Testis (tissue), 3 donors: ENCODE data around the gene ITGA11. TPM values are rescaled to one million over a fixed set of nuclear protein-coding genes. Genes with fewer than 3 reads are reported as not detected.

ENCODE experiments used
- DNase-seq: peaks from one replicate; pipeline ENCODE4 v3.0.0-alpha.2; 2019
- H3K27ac ChIP-seq, 2 donors: fragments of 200-600 bp; sonication (generic); one replicate each; pipeline ENCODE4 v1.5.1; 2019
- H3K27me3 ChIP-seq: fragments of 200-600 bp; sonication (generic); one replicate; pipeline ENCODE4 v1.5.1; 2019
- H3K36me3 ChIP-seq: fragments of 200-600 bp; sonication (generic); one replicate; pipeline ENCODE4 v1.5.1; 2017; ENCODE audit warnings: low read depth; ENCODE audit errors: missing control alignments
- H3K4me1 ChIP-seq: fragments of 200-600 bp; sonication (generic); one replicate; pipeline ENCODE4 v1.5.1; 2019
- H3K4me3 ChIP-seq, 2 donors: fragments of 200-600 bp; sonication (generic); one replicate each; pipeline ENCODE4 v1.5.1; 2017 to 2019
- H3K9me3 ChIP-seq: fragments of 200-600 bp; sonication (generic); one replicate; pipeline ENCODE4 v1.5.1; 2017
- POLR2A ChIP-seq: fragments of 450-650 bp; IDR thresholded peaks from one replicate; pipeline ENCODE4 v1.6.1; 2017; ENCODE audit warnings: antibody characterized with exemption, mild to moderate bottlenecking, moderate library complexity
- WGBS, 2 donors: methylation state at CpG; one replicate each; pipeline ENCODE4 v1.1.5; 2018; 5-methylcytosine and 5-hydroxymethylcytosine counted together
- intact Hi-C: fragments of 100-400 bp; cut with DNase I; formaldehyde crosslinking; loops from one replicate; pipeline ENCODE4 v1.15.1; 2023; ENCODE audit warnings: low total_unique reads
- polyA plus RNA-seq: library from polyadenylated mRNA; stranded (reverse); fragments of 350-450 nt; fragmentation: Illumina TruSeq; extraction: RNeasy Lipid Tissue Mini Kit (QIAGEN cat#74804); gene quantifications from one replicate; pipeline ENCODE4 v1.2.3, GENCODE V29; 2014; ENCODE audit warnings: low read depth, low replicate concordance; ENCODE audit not compliant: insufficient read depth
- total RNA-seq, 2 donors: library from RNA; depleted of rRNA; stranded (reverse); fragments of >200 nt; gene quantifications; one replicate each; pipeline ENCODE4 v1.2.3, GENCODE V29; 2016
- TF ChIP-seq, protein P1 (sequence below), 3 experiments: fragments of 450-650 bp in 2 of 3; fragments of 200-600 bp in 1 of 3; sonication (generic) in 1 of 3; IDR thresholded peaks; one replicate each; pipeline ENCODE4 v1.5.1; 2016 to 2019; ENCODE audit warnings: antibody characterized with exemption in 3 of 3, mild to moderate bottlenecking in 2 of 3, moderate library complexity in 1 of 3

The ITGA11 gene
- total and polyA plus RNA-seq, 3 donors from 2014 or later: 4.3 to 6.6 (median 5.6) TPM

- TF ChIP-seq, protein P1, sequence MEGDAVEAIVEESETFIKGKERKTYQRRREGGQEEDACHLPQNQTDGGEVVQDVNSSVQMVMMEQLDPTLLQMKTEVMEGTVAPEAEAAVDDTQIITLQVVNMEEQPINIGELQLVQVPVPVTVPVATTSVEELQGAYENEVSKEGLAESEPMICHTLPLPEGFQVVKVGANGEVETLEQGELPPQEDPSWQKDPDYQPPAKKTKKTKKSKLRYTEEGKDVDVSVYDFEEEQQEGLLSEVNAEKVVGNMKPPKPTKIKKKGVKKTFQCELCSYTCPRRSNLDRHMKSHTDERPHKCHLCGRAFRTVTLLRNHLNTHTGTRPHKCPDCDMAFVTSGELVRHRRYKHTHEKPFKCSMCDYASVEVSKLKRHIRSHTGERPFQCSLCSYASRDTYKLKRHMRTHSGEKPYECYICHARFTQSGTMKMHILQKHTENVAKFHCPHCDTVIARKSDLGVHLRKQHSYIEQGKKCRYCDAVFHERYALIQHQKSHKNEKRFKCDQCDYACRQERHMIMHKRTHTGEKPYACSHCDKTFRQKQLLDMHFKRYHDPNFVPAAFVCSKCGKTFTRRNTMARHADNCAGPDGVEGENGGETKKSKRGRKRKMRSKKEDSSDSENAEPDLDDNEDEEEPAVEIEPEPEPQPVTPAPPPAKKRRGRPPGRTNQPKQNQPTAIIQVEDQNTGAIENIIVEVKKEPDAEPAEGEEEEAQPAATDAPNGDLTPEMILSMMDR (IDR thresholded peaks at IDR 0.05): no peak
- no peak for TF ChIP-seq POLR2A
- no peaks in the 10 kb centered on the region for H3K36me3 ChIP-seq
- no peaks in the 10 kb centered on the region for H3K27me3 ChIP-seq
- no peaks in the 10 kb centered on the region for H3K9me3 ChIP-seq
- no peak for DNase-seq
- no peak overlapping the region for H3K27ac ChIP-seq
- intact Hi-C loops: no loop called here
- WGBS, 2 donors: 92 to 97% methylated on average over 2 of the region's 2 CpGs
- no peaks in the 10 kb centered on the region for H3K4me1 ChIP-seq
- H3K4me3 ChIP-seq: no peak overlapping the region
These were observed 3.5 kb downstream of the ITGA11 start for GRCh38 chr15:68428431-68428940.

DNA sequence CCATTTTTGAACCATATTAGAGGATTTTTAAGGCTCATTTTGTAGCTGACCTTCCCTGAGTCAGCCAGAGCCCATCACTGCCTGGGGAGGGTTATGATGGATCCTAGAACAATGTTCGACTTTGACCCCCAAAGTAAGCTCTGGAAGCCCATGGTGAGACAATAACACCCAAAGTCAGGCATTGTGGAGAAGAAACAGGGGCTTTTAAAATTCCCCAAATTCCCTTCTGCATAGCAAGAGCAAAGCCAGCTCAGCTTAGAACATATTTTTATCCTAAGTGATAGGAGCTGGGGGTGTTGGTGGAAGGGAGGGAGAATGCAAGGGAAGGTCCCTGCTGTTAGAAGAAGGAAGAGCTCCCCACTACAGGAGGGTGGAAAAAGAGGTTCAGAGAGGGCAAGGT, 4.0 kb downstream of the ITGA11 start:
- no peaks in the 10 kb centered on the region for H3K4me1 ChIP-seq
- intact Hi-C loops: no loop called here
- TF ChIP-seq, protein P1 (IDR thresholded peaks at IDR 0.05): no peak
- no peak for TF ChIP-seq POLR2A
- H3K36me3 ChIP-seq: no peaks in the 10 kb centered on the region
- WGBS, 2 donors: 89% methylated on average over 1 of the region's 1 CpG
- no peak overlapping the region for H3K4me3 ChIP-seq
- DNase-seq: no peak
- H3K9me3 ChIP-seq: no peaks in the 10 kb centered on the region
- H3K27ac ChIP-seq: no peak overlapping the region
- no peaks in the 10 kb centered on the region for H3K27me3 ChIP-seq

DNA sequence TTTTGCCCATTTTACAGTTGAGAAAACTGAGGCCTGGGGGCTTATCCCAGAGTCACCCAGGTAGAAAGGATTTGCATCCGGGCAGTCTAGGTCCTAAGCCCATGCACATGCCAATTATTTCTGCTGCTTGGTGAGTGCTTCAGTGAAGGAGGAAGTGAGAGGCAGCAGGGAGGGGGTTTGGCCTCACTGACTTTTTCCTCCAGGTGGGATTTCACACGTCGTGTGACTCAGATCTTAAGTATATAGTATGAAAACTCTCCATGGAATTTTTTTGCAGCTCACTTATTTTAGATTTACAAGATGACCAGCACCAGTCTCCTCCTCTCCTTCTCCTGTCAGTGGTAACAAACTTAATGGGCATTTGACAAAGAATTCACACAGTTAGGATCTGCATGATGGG, 4.6 kb downstream of the ITGA11 start:
- H3K4me3 ChIP-seq: no peak overlapping the region
- no peaks in the 10 kb centered on the region for H3K27me3 ChIP-seq
- no peaks in the 10 kb centered on the region for H3K9me3 ChIP-seq
- WGBS, 2 donors: 78 to 81% methylated on average over 3 of the region's 3 CpGs
- no peak overlapping the region for H3K27ac ChIP-seq
- intact Hi-C loops: no loop called here
- TF ChIP-seq, protein P1 (IDR thresholded peaks at IDR 0.05): no peak
- no peak for TF ChIP-seq POLR2A
- no peak for DNase-seq
- no peaks in the 10 kb centered on the region for H3K36me3 ChIP-seq
- H3K4me1 ChIP-seq: no peaks in the 10 kb centered on the region

DNA sequence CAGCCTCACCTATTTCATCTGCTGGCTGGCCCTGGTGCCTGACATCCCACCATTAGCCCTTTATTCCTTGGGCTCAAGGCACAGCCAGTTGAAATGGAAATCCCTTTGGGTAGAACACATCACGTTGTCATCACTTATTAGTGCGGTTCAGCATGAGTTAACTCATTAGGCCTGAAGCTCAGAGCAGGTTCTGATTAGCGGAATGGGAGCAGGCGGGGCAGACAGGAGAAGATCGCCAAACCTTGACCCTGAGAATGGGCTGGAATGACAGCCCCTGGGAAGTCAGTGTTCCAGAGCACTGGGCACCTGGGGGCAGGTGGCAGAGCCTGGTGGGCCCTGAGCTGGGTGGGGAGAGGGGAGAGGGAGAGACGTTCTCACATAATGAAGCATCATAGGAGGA, 5.8 kb downstream of the ITGA11 start:
- intact Hi-C loops: no loop called here
- DNase-seq: no peak
- WGBS, 2 donors: 88 to 89% methylated on average over 6 of the region's 6 CpGs

More for the DNA sequence above, 5.8 kb downstream of the ITGA11 start:
- Histone ChIP-seq H3K27ac (no peak overlapping the region), H3K4me1 (no peaks in the 10 kb centered on the region), H3K4me3 (no peak overlapping the region), H3K27me3 (no peaks in the 10 kb centered on the region), H3K36me3 (no peaks in the 10 kb centered on the region), H3K9me3 (no peaks in the 10 kb centered on the region)
- TF ChIP-seq, protein P1 (IDR thresholded peaks at IDR 0.05): no peak
- TF ChIP-seq POLR2A: no peak
